HG02938 (cell line): ENCODE data around the gene C1S.

Experiments
- ATAC-seq: cut with Tn5 transposase; IDR thresholded peaks from one replicate; pipeline ENCODE4 v1.9.1; 2021; ENCODE audit warnings: mild to moderate bottlenecking, moderate library complexity; ENCODE audit not compliant: unreplicated experiment

The C1S gene

DNA sequence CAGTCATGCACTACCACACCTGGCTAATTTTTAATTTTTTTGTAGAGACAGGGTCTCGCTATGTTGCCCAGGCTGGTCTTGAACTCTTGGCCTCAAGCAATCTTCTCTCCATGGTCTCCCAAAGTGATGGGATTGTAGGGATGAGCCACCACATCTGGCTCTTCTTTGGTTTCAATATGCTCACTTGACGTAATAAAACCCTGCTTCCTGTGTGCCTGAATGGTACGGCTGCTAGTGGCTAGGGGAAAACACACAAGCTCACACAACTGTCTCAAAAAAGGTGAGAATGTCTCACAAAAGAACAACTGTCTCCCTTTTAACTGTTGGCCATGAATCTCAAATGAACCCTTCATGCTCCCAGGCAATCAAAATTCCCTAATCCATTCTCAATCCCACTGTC lies 15.0 kb downstream of the C1S start:
- no peak for ATAC-seq

DNA sequence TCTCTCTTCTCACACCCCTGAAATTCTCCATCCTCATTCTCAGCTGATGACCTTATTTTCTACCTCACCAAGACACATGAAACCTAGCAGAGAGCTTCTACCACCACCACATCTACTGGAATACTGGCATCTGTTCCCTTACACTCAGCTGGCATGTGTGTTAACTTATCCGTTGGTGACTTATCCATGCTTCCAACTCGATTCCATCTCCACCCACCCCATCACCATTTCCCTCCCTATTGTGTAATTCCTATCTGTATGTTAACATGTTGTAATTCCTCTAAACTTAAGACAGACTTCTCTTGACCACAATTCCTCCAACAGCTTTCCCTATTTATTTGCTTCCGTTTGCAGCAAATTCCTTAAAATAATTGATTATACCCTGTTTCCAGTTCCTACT lies 15.4 kb downstream of the C1S start:
- ATAC-seq = no peak

DNA sequence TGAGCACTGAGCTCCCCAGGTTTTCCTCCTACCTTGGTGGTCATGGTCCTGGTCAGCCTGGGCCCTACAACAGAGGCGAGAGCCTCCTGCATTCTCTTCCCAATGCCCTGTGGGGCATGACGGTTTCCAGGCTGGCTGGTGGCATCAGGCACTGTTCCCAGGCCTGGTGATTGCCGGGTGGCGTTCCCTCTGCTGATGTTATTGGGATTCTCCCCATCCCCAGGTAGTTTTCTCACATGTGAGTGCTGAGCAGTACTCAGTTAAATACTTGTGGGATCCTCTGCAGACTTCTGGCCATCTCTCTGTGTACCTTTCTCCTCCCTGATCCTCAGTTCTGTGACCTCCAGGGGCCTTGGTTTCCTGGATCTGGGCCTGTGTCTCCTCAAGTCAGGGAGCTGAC lies 16.0 kb downstream of the C1S start:
- no peak for ATAC-seq

DNA sequence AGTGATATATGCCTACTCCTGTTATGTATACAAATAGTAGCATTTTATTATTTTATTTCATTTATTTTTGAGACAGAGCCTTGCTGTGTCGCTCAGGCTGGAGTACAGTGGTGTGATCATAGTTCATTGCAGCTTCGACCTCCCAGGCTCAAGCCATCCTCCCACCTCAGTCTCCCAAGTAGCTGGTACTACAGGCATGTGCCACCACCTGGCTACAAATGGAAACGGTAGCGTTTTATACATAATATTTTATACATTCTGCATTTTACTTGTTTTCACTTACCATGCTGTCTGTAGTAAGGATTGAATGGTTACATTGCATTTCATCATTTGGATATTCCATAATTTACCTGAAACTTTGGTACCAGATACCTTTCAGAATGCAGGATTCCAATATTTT lies 17.6 kb downstream of the C1S start:
- ATAC-seq = no peak

DNA sequence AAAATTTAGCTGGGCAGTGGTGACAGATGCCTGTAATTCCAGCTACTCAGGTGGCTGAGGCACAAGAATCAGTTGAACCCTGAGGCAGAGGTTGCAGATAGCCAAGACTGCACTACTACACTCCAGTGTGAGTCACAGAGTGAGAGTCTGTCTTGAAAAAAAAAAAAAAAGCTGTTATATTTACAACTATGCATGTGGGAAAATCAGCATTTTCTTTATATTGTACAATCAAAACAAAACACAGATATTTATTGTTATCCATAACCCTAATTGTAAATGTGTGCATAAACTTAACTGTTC lies 19.3 kb downstream of the C1S start:
- ATAC-seq = no peak

DNA sequence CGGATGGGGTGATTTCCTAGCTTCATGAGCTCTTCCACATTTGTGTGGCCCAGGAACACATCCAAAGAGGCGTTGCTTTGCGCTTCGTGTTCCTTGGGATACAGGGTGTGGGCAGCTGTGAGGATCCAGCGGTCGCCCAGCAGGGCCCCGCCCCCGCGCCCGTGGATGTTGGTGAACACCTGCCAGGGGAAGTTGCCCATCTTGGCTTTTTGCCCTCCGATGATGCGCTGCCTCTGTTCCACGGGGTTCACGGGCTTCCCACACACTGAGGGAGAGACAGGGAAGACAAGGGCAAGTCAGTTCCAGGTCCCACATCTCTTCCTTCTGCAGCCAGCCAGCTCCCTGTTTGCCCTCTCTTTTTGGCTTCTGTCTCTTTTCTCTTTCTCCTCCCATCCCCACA lies 20.5 kb downstream of the C1S start:
- no peak for ATAC-seq

DNA sequence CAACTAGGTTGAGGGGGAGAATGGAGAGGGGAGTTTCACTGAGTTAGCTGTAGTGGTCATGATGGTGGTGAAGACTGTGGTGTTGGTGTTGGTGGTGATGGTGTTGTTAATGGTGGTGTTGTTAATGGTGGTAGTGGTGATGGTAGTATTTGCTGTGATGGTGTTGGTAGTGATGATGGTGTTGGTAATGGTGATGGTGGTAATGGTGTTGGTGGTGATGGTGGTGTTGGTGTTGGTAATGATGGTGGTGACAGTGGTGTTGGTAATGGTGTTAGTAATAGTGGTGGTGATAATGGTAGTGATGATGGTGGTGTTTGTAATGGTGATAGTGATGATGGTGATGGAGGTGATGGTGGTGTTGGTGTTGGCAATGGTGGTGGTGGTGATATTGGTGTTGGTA lies 22.6 kb downstream of the C1S start:
- ATAC-seq = no peak

DNA sequence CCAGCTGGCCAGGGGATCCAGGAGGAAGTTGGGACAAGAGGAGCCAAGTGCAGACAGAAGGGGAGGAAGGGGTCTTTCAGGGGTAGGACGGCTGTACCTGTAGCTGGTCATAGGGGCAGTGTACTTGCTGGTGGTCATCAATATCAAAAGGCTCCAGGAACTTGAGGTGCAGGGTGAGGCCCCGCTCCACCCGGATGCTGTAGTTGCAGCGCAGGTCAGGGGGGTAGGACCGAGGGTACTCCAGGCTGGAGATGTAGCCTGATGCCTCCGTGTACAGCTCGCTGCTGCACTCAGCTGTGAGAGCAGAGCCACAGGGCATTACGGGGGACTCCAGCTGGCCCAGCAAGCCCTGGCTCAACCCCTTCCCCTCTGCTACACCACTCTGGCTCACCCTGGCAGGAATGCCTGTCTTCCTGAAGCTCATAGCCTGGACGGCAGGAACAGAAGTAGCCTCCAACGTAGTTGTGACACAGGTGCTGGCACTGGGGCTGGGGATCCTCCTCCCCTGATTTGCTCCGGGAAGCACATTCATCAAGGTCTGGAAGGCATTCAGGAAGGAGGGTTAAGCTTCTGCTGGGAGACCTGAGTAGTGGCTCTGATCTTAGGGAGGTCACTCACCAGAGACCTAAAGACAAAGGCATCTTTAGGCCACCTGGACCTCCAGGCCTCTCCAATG lies 28.8 kb downstream of the C1S start:
- ATAC-seq = no peak

DNA sequence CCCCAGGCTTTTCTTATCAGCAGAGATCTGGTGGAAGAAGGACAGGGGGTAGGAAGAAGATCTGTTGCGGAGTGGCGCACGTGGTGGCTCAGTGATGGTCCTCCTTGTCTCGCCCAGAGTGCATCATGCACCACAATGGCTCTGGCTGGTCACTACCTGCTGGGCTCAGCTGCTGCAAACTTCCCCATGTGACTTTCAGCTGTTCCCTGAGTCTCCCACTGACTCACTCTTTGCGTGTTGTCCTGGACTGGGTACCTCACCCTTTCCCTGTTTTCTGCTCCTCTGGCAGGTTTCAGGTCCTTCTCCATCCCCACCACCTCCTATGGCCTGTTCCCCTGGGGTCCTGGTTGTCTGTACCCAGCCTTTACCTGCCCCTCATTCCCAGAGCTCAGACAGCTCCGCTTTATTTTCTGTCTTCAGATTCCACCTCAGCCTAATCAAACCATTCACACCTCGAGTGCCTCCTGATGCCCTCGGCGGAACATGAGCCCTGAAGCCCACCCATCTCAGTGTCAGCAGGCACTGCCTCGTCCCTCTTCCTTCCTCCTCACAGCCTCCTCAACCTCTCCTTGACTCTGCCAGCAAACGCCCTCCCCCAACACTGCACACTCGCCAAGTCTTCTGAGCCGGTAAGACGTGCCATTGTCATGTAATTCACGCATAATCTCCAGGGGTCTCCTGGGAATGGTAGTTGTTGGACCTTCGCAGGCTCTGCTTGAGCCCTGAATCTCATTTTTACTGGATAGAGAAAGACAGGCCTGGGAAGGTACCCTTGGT lies 29.9 kb downstream of the C1S start:
- no peak for ATAC-seq

DNA sequence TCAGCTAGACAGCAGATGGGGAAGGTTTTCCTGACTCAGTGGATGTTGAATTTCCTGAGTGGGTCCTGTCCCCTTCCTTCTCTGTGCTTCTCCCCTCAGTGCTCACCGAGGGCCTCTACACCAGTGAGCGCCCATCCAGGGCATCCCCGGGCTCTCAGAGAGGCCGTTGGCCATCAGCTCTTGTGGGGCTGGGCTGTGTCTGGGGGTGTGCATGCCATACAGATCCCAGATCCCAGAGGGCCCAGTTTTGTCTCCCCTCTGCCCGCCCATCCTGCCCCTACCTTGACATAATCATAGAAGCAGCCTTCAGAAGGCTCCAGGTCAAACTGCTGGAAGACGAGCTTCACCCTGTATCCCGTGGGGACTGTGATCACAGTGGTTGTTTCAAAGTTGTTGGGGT lies 30.7 kb downstream of the C1S start:
- ATAC-seq = no peak

DNA sequence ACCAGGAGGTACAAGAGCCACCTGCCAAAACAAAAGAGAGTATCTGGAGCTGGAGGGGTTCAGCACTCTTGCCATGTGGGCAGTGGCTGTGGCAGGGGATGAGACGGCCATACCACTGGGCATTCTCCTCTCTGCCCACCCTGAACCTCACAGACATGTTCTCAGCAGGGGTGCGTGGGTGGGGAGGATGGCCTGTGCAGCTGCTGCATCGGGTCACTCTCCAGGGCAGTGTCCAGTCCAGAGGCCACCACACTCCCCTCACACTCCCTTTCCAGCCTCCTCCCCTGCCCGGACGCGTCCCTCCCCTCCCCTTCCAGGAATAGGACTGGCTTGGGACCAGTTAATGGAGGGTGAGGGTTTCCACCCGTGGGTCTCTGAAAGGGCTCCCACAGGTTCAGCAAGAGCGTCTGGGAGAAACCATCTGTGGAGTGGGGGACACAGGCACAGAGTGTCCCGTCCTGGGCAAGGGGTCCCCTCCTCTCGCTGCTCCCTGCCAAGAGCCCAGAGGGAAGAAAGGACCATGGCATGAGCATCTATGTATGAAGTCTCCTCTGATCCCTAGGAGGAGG lies 31.2 kb downstream of the C1S start:
- ATAC-seq = no peak

DNA sequence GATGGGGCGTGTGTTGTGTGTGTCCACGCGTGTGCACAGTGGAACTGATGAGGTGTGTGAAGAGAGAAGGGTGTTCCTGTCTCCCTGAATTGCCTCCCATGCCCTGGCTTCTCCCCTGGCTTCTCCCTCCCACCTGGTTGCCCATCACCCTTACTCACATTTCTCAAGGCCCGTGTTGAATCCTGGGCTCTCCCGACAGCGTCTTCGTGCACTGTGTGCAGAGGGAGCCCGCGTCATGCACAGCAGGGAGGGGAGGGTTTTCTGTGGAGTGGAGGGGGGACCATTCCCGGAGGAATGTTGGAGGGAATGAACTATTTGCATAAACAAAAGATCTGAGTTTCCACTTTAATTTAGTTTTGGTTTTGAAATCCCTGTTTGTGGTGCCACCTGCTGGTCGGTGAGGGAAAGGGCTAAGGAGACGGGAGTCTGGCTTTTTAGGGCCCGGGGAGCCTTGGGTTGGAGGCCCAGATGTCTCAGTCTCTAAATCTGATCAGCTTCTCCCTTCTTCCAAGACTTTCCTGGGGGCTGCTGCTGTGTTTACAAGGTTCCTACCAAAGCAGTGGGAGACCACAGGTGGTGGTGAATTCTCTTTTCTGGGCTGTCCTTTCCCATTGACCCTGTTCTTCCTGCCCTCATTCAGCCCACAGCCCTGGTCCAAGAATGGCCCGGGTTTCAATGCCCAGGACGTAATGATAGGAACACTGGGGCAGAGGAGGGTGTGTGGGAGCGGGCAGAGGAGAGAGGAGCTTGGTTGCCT lies 31.9 kb downstream of the C1S start, which contains the start of gene C1R:
C1R (minus strand) TSS at position 217 of the 757 bp plus-strand sequence; CDS start at position 160, 57 bp downstream.
- no peak for ATAC-seq

DNA sequence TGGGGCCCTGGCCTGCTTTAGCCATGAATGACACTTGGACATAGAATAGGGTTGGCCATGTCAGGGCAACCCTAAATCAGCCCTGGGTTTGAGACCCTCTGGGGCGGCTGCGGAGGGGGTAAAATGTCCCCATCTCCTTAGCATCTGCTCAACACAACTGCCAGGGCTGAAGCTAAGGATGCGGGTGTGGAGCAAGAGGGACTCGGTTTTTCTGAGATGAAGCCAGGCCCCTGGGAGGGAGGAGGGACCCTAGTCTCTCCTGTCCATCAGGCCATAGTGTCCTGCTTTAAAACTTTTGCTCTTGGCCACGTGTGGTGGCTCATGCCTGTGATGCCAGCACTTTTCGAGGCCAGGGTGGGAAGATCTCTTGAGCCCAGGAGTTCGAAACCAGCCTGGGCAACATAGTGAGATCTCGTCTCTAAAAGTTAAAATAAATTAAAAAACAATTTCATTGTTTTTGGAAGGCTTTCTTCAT lies 32.5 kb downstream of the C1S start:
- no peak for ATAC-seq

DNA sequence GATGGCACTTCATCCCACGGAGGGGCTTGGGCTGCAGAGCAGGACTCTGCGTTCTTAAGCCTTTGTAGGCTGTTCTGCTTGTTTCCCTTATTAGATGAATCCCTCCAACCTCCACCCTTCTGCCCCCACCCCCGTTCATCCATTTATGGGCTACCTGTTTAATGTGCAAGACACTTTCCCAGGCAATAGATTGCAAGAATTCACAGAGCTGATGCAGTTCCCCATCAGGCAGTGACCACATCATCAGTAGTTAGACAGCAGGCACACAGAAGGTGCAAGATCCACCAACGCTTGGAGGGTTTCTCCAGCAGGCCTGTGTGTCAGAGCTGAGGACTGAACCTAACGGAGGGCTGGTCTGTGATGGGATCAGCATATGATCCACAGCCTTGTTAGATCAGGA lies 33.0 kb downstream of the C1S start:
- ATAC-seq = no peak

DNA sequence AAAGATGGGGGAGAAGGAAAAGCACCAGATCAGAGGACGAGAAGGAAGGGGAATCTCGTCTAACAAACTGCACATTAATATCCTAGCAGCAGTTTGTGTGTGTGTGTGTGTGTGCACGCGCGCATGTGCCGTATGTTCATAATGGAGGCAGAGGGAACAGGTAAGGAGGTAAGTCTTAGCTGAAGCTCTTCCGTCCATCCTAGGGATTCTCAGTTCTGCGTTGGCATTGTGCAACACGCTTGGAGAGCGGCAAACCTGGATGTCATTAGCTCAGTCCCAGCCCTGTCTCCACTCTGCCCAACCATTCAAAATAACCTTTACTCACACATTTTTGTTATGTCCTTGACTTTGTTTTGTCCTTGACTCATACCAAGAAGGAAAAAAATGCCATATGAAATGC lies 33.4 kb downstream of the C1S start:
- no peak for ATAC-seq

DNA sequence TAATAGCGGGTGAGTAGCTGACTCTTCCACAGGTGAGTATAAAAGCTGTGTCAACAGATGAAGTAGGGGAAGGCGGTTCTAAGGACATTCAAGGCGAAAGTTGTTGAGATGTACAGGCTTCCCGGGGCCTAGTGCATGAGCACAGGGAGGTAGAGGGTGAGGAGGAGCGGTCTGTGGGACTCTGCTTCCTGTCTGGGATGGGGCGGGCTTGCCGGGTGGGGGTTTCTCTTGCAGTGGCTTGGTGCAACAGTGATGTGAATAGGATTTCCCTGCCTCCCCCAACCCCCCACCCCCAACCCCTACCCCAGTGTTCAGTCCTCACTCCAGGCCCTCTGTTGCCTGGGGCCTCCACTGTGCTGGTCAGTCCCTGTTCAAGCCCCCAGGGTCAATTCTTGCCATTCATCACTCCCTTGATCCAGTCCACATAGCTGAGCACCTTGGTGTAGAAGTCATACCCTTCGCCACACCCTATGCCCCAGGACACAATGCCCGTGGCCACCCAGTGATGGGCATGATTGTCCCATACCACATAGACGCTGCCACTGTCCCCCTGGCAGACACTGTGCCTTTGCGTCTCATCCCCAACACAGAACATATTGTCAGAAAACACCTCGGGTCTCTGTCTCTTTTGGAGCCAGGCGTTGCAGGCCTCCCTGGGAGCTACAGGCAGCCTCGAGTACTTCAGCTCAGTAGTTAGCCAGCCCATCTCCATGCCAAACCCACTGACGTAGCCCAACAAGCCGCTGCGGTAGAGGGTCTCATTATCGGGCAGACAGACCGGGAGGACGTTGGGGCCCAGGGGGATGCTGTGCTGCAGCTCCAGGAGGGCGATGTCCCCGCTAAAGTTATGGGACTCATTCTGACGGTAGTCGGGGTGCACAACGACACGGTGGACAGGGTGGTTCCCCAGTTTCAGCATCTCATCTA lies 35.8 kb downstream of the C1S start:
- no peak for ATAC-seq

DNA sequence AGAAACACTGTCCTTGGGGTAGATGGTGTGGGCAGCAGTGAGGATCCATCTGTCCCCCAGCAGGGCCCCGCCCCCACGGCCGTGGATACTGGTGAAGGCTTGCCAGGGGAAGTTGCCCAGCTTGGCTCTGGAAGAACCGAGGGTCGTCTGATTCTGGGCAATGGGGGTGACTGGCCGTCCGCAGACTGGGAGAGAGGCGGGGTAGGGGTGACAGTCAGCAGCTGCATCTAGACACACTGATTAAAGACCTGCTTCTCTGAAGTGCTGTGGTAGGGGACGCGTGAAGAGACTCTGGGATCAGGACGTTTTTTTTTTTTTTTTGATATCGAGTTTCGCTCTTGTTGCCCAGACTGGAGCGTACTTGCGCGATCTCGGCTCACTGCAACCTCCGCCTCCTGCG lies 36.5 kb downstream of the C1S start:
- ATAC-seq = no peak

DNA sequence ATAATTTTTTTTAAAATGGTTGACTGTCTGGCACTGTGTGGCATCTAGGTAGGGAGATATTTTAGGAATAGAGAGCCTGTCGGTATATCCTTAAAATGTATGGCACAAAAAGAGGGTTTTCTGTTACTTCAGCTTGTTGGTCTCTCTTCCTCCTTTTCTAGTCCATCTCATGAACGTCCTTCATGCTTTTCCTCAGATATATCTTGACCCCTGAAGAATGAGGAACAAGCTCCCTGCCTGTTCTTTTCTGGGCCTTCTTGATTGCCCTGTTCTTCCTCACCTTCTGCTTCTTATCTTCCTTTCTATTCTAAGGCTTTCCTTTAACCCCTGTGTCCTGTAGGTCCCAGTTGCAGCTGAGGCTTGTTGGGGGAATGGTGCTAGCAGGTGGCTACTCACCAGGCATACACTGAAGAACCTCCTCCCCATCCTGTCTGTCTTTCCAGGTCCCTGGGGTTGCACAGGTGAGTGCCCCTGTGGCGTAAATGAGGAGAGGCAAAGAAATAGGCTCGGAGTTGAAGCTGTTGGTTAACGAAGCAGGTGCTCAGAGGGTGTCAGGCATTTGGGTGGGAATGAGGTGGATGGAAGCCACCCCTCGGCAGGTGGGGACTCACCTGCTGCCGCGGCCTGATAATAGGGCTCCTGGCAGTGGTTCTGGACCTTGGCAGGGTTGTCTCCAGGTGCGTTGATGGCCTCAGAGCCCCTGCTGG lies 38.9 kb downstream of the C1S start:
- no peak for ATAC-seq

DNA sequence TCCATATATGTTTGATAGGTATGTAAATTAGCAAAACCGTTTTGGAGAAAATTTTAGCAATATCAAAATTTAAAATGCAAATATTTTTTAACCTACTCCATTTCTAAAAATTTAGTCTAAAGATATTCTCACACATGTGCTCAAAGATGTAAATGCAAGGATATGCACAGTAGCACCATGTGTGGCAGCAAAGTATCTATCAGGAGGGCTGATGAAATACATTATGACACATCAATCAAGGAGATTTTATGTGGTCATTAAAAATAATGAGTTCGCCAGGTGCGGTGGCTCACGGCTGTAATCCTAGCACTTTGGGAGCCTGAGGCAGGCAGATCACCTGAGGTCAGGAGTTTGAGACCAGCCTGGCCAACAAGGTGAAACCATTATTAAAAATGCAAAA lies 39.7 kb downstream of the C1S start:
- no peak for ATAC-seq
